ENCODE measurements around the gene COTL1.
"Not testable (repeated sequence)": the region's sequence is repeated elsewhere in the genome, so short reads cannot be mapped to it uniquely, and the experiment has no call there.

COTL1 gene

DNA sequence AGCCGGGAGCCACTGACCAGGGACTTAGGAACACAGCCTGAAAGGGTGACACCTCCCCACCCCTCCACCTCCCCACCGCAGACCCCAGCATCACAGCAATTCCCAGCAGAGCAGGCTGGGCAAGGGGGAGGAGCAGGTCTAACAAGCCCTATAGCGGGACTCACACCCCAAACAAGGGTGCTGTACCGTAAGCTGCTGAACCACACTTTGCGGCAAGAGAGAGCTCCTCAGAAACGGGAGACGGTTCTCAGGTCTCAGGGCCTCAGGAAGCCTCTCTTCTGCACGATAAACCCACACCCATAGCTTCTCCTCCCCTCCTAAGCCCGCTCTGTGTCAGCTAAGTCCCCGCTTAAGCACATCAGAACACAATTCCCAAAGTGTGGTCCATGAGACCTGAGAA lies 11.7 kb upstream of the COTL1 start:
- no peak overlapping the region for H3K4me3 ChIP-seq (ENCODE audit: low read depth, low read length)
- in situ Hi-C loops (cut with HindIII; ENCODE audit: low sequenced_read_pairs) = no loop called here
- no peak for DNase-seq (ENCODE audit: low read depth, low spot score)
- TF ChIP-seq, protein P1, sequence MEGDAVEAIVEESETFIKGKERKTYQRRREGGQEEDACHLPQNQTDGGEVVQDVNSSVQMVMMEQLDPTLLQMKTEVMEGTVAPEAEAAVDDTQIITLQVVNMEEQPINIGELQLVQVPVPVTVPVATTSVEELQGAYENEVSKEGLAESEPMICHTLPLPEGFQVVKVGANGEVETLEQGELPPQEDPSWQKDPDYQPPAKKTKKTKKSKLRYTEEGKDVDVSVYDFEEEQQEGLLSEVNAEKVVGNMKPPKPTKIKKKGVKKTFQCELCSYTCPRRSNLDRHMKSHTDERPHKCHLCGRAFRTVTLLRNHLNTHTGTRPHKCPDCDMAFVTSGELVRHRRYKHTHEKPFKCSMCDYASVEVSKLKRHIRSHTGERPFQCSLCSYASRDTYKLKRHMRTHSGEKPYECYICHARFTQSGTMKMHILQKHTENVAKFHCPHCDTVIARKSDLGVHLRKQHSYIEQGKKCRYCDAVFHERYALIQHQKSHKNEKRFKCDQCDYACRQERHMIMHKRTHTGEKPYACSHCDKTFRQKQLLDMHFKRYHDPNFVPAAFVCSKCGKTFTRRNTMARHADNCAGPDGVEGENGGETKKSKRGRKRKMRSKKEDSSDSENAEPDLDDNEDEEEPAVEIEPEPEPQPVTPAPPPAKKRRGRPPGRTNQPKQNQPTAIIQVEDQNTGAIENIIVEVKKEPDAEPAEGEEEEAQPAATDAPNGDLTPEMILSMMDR (IDR thresholded peaks at IDR 0.05; ENCODE audit: low read depth, low read length) = no peak

DNA sequence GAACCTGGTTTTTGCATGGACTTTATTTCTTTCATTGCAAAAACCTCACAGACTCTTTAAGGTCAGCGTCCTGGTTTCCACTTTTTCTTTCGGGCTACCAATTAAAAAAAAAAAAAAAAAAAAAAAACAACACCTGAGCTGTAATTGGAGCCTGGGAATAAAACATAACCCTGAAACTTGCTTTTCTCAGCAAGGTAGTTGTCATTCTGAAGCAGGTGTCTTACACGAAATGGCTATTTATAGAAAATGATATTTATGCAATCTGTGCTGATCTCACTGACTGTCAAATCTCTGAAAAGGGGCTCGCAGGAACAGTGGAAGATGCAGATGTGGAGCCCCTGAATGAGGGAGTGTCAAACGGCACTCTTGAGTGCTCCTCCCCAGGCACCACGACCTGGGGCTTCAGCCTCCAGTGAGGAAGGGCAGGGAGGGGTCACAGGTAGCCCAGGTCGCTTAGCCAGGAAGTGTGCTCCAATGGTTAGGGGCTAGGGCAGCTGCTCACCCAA lies 10.4 kb upstream of the COTL1 start:
- H3K4me3 ChIP-seq (ENCODE audit: low read depth, low read length) = no peak overlapping the region
- TF ChIP-seq, protein P1 (IDR thresholded peaks at IDR 0.05; ENCODE audit: low read depth, low read length) = no peak
- DNase-seq (ENCODE audit: low read depth, low spot score) = no peak
- in situ Hi-C loops (cut with HindIII; ENCODE audit: low sequenced_read_pairs) = no loop called here

GRCh38 chr16:84625556-84625955 lies 7.7 kb upstream of the COTL1 start:
- in situ Hi-C loops (cut with HindIII; ENCODE audit: low sequenced_read_pairs) = no loop called here
- DNase-seq (ENCODE audit: low read depth, low spot score) = no peak
- TF ChIP-seq, protein P1 (IDR thresholded peaks at IDR 0.05; ENCODE audit: low read depth, low read length) = no peak
- H3K4me3 ChIP-seq (ENCODE audit: low read depth, low read length) = no peak overlapping the region

DNA sequence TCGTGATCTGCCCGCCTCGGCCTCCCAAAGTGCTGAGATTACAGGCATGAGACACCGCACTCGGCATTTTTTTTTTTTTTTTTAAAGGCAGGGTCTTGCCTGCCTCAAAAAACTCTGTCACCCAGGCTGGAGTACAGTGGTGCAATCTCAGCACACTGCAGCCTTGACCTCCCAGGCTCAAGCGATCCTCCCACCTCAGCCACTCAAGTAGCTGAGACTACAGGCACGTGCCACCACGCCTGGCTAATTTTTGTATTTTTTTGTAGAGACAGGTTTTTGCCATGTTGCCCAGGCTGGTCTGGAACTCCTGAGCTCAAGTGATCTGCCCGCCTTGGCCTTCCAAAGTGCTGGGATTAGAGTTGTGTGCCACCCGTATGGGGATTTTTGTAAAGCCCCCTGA lies 3.0 kb upstream of the COTL1 start:
- DNase-seq (ENCODE audit: low read depth, low spot score); H3K4me3 ChIP-seq (ENCODE audit: low read depth, low read length); in situ Hi-C loops (cut with HindIII; ENCODE audit: low sequenced_read_pairs): not testable (repeated sequence)

GRCh38 chr16:84618581-84619460 lies 943 bp upstream of the COTL1 start:
- H3K4me3 ChIP-seq (ENCODE audit: low read depth, low read length) = no peak overlapping the region
- TF ChIP-seq, protein P1 (IDR thresholded peaks at IDR 0.05; ENCODE audit: low read depth, low read length) = no peak
- peak; percentile 98 for DNase-seq (ENCODE audit: low read depth, low spot score)
- in situ Hi-C loops (cut with HindIII; ENCODE audit: low sequenced_read_pairs) = no loop called here

DNA sequence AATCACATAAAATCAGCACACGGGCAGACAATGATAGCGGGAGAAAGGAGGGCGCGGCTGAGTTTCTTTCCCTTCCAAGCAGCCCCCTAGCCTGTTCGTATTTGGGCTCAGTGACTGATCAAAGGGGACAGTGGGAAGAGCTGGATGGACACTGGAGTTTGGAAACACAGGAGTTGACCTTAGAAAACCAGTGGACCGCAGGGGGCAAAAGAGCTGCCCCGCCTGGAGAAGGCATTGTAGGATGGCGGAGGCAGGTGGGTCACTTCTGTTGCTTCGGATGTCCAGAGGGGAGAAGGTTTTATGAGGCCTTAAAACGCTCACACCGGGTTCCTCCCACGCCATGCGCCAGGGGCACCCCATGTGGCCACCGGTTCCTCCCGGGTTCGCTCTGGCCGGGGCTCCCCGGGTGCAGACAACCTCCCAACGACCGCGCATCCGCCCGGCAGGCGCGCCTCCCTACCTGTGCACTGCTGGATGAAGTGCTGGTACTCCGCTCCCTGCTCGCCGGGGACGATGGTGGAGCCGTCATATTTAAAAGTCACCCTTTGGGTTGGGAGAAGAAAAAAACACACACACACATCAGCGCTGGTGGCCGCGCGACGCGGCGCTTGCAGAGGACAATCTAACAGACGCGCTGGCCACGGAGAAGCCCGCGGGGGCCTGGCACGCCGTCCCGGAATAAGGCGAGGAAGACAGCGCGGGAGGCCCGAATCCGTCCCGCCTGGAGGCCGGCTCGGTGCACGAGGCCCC lies 662 bp downstream of the COTL1 start:
- in situ Hi-C loops (cut with HindIII; ENCODE audit: low sequenced_read_pairs) = no loop called here
- DNase-seq (ENCODE audit: low read depth, low spot score) = peak; percentile 28
- peak overlapping the region; percentile 87 for H3K4me3 ChIP-seq (ENCODE audit: low read depth, low read length)
- TF ChIP-seq, protein P1 (IDR thresholded peaks at IDR 0.05; ENCODE audit: low read depth, low read length) = no peak

- peak; percentile 29 for DNase-seq (ENCODE audit: low read depth, low spot score)
- peak overlapping the region; percentile 87 for H3K4me3 ChIP-seq (ENCODE audit: low read depth, low read length)
- in situ Hi-C loops (cut with HindIII; ENCODE audit: low sequenced_read_pairs) = no loop called here
- TF ChIP-seq, protein P1 (IDR thresholded peaks at IDR 0.05; ENCODE audit: low read depth, low read length) = no peak
Measured at GRCh38 chr16:84616515-84616914, 1.4 kb downstream of the COTL1 start.

Measured in astrocyte of the spinal cord (primary cell).